ENCODE data around the gene ATXN2.

DNA sequence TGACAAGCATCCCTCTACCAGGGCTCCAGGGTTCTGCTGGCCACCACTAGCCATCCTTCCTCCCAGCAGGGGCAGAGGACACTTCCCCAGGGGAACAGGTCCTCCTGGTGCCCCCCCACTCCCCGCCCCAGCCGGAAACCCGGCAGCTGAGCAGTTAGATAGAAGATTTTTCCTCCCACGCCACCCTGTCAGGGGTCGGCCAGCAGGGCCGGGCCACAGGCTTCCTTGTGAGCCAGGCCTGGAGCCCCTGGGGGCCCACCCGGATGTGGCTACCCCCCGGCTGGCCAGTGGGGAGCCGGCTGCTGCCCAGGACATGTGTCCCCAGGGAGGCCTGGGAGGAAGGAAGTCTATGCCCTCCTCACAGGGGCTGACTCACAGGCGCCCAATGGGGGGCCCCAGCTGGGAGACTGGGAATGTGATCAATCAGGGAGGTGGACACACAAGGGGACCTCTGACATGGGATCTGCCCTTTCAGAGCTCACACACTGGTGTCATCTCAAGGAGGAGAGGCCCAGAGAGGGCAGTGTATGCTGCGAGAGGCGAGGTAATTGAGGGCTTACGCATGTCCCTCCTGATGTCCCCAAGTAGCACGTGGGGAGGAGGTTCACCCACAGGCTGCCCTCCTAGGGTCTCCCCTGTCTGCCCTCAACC is 189.2 kb downstream of the ATXN2 start:
- TF ChIP-seq, protein P1, sequence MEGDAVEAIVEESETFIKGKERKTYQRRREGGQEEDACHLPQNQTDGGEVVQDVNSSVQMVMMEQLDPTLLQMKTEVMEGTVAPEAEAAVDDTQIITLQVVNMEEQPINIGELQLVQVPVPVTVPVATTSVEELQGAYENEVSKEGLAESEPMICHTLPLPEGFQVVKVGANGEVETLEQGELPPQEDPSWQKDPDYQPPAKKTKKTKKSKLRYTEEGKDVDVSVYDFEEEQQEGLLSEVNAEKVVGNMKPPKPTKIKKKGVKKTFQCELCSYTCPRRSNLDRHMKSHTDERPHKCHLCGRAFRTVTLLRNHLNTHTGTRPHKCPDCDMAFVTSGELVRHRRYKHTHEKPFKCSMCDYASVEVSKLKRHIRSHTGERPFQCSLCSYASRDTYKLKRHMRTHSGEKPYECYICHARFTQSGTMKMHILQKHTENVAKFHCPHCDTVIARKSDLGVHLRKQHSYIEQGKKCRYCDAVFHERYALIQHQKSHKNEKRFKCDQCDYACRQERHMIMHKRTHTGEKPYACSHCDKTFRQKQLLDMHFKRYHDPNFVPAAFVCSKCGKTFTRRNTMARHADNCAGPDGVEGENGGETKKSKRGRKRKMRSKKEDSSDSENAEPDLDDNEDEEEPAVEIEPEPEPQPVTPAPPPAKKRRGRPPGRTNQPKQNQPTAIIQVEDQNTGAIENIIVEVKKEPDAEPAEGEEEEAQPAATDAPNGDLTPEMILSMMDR (IDR thresholded peaks at IDR 0.05; ENCODE audit: low read length): no peak
- TF ChIP-seq EZH2 (optimal IDR thresholded peaks at IDR 0.05; ENCODE audit: low read depth, low read length): no peak

Measured in MM.1S (cell line).